Measurements from ENCODE around the gene CACNG6. TPM values are rescaled to one million over a fixed set of nuclear protein-coding genes. Genes with fewer than 3 reads are reported as not detected.

CACNG6 gene
- total and polyA plus RNA-seq, 2 experiments from 2014 or later: not detected

GRCh38 chr19:53983457-53984289 lies 7.8 kb upstream of the CACNG6 start:
- WGBS, 2 experiments (ENCODE audit: low coverage in 1 of 2, low lambda C conversion rate in 2 of 2, missing lambda C conversion rate in 2 of 2): 54 to 62% methylated on average over 24 of the region's 24 CpGs
- Histone ChIP-seq H3K9me2 (ENCODE audit: insufficient read depth) (no peaks in the 10 kb centered on the region), H3K9ac (no peak overlapping the region), H3K4me1 (ENCODE audit: insufficient read depth) (no peaks in the 10 kb centered on the region), H3K4me3 (no peak overlapping the region), H3K27me3 (replicated peaks; ENCODE audit: insufficient read depth) (0 out of 2 replicates have a peak, but pooled peaks cover 6% of the 10 kb centered on the region), H3K9me3 (ENCODE audit: low read depth) (no peaks in the 10 kb centered on the region), H3K4me2 (ENCODE audit: unreplicated experiment) (no peak overlapping the region), H3K27ac (no peak overlapping the region), H3F3A (ENCODE audit: insufficient read depth) (peaks cover 11% of the 10 kb centered on the region; the same call in 1 of the 2 replicates), H4K20me1 (ENCODE audit: insufficient read depth) (no peaks in the 10 kb centered on the region), H3K79me2 (ENCODE audit: insufficient read depth) (no peaks in the 10 kb centered on the region), H3K36me3 (ENCODE audit: low read depth) (no peaks in the 10 kb centered on the region), H2AFZ (no peak overlapping the region)
- in situ Hi-C loops (cut with MboI): no loop called here
- TF ChIP-seq EZH2phosphoT487 (IDR thresholded peaks at IDR 0.05; ENCODE audit: insufficient read depth, low read depth): no peak
- no peak for TF ChIP-seq EZH2 (IDR thresholded peaks at IDR 0.05; ENCODE audit: insufficient read depth, poor library complexity, severe bottlenecking)
- no peak for DNase-seq

GRCh38 chr19:53985863-53986262 lies 5.6 kb upstream of the CACNG6 start:
- H2AFZ ChIP-seq: no peak overlapping the region
- H3K4me1 ChIP-seq (ENCODE audit: insufficient read depth): no peaks in the 10 kb centered on the region
- H3K9ac ChIP-seq: no peak overlapping the region
- H3K27me3 ChIP-seq (replicated peaks; ENCODE audit: insufficient read depth): no peaks in the 10 kb centered on the region
- no peak overlapping the region for H3K4me2 ChIP-seq (ENCODE audit: unreplicated experiment)
- DNase-seq: no peak
- WGBS, 2 experiments (ENCODE audit: low coverage in 1 of 2, low lambda C conversion rate in 2 of 2, missing lambda C conversion rate in 2 of 2): 65 to 71% methylated on average over 6 of the region's 6 CpGs
- H3K9me2 ChIP-seq (ENCODE audit: insufficient read depth): no peaks in the 10 kb centered on the region
- no peaks in the 10 kb centered on the region for H3K79me2 ChIP-seq (ENCODE audit: insufficient read depth)
- H3K36me3 ChIP-seq (ENCODE audit: low read depth): no peaks in the 10 kb centered on the region
- TF ChIP-seq EZH2phosphoT487 (IDR thresholded peaks at IDR 0.05; ENCODE audit: insufficient read depth, low read depth): no peak
- no peak overlapping the region for H3K4me3 ChIP-seq
- H3K27ac ChIP-seq: no peak overlapping the region
- no peaks in the 10 kb centered on the region for H3K9me3 ChIP-seq (ENCODE audit: low read depth)
- in situ Hi-C loops (cut with MboI): no loop called here
- H4K20me1 ChIP-seq (ENCODE audit: insufficient read depth): no peaks in the 10 kb centered on the region
- 0 out of 2 replicates have a peak, but pooled peaks cover under 1% of the 10 kb centered on the region for H3F3A ChIP-seq (ENCODE audit: insufficient read depth)

GRCh38 chr19:53988981-53989380 lies 2.5 kb upstream of the CACNG6 start:
- Histone ChIP-seq H3K4me3 (no peak overlapping the region), H3K36me3 (ENCODE audit: low read depth) (no peaks in the 10 kb centered on the region), H2AFZ (no peak overlapping the region), H3K9ac (no peak overlapping the region), H4K20me1 (ENCODE audit: insufficient read depth) (no peaks in the 10 kb centered on the region), H3K9me3 (ENCODE audit: low read depth) (no peaks in the 10 kb centered on the region), H3K27me3 (replicated peaks; ENCODE audit: insufficient read depth) (peaks cover 9% of the 10 kb centered on the region), H3K4me2 (ENCODE audit: unreplicated experiment) (no peak overlapping the region), H3K79me2 (ENCODE audit: insufficient read depth) (no peaks in the 10 kb centered on the region), H3K27ac (no peak overlapping the region), H3F3A (ENCODE audit: insufficient read depth) (no peaks in the 10 kb centered on the region), H3K4me1 (ENCODE audit: insufficient read depth) (no peaks in the 10 kb centered on the region), H3K9me2 (ENCODE audit: insufficient read depth) (no peaks in the 10 kb centered on the region)
- TF ChIP-seq EZH2phosphoT487 (IDR thresholded peaks at IDR 0.05; ENCODE audit: insufficient read depth, low read depth): no peak
- TF ChIP-seq EZH2 (IDR thresholded peaks at IDR 0.05; ENCODE audit: insufficient read depth, poor library complexity, severe bottlenecking): no peak
- in situ Hi-C loops (cut with MboI): no loop called here
- 86 to 88% methylated on average over 6 of the region's 6 CpGs for WGBS, 2 experiments (ENCODE audit: low coverage in 1 of 2, low lambda C conversion rate in 2 of 2, missing lambda C conversion rate in 2 of 2)
- no peak for DNase-seq

GRCh38 chr19:53989600-53990533 lies 1.6 kb upstream of the CACNG6 start:
- H3K27me3 ChIP-seq (replicated peaks; ENCODE audit: insufficient read depth): peaks cover 10% of the 10 kb centered on the region
- no peak overlapping the region for H2AFZ ChIP-seq
- H3K27ac ChIP-seq: no peak overlapping the region
- peaks cover 3% of the 10 kb centered on the region; the same call in 1 of the 2 replicates for H3K4me1 ChIP-seq (ENCODE audit: insufficient read depth)
- H3K9me3 ChIP-seq (ENCODE audit: low read depth): no peaks in the 10 kb centered on the region
- no peak overlapping the region for H3K4me2 ChIP-seq (ENCODE audit: unreplicated experiment)
- no peak overlapping the region for H3K9ac ChIP-seq
- H3K4me3 ChIP-seq: no peak overlapping the region
- 50 to 53% methylated on average over 20 to 22 of the region's 22 CpGs for WGBS, 2 experiments (ENCODE audit: low coverage in 1 of 2, low lambda C conversion rate in 2 of 2, missing lambda C conversion rate in 2 of 2)
- no peak for DNase-seq
- no peaks in the 10 kb centered on the region for H3K79me2 ChIP-seq (ENCODE audit: insufficient read depth)
- in situ Hi-C loops (cut with MboI): no loop called here
- TF ChIP-seq EZH2 (IDR thresholded peaks at IDR 0.05; ENCODE audit: insufficient read depth, poor library complexity, severe bottlenecking) (no peak), EZH2phosphoT487 (IDR thresholded peaks at IDR 0.05; ENCODE audit: insufficient read depth, low read depth) (no peak)
- no peaks in the 10 kb centered on the region for H3K36me3 ChIP-seq (ENCODE audit: low read depth)
- H4K20me1 ChIP-seq (ENCODE audit: insufficient read depth): no peaks in the 10 kb centered on the region
- H3F3A ChIP-seq (ENCODE audit: insufficient read depth): 0 out of 2 replicates have a peak, but pooled peaks cover 7% of the 10 kb centered on the region
- no peaks in the 10 kb centered on the region for H3K9me2 ChIP-seq (ENCODE audit: insufficient read depth)
